Activated T-cell treated with anti-CD3 and anti-CD28 coated beads for 1 hour (primary cell): Measurements from ENCODE around the gene GPR12.
"Not testable (repeated sequence)": the region's sequence is repeated elsewhere in the genome, so short reads cannot be mapped to it uniquely, and the experiment has no call there.

Experiments used
- DNase-seq: peaks from one replicate; pipeline ENCODE4 v3.0.0-alpha.2; 2020; ENCODE audit warnings: low read depth

The GPR12 gene

GRCh38 chr13:26747706-26748105, 12.9 kb downstream of the GPR12 start:
- no peak for DNase-seq

GRCh38 chr13:26743971-26744370, 16.6 kb downstream of the GPR12 start:
- DNase-seq, result no peak

DNA sequence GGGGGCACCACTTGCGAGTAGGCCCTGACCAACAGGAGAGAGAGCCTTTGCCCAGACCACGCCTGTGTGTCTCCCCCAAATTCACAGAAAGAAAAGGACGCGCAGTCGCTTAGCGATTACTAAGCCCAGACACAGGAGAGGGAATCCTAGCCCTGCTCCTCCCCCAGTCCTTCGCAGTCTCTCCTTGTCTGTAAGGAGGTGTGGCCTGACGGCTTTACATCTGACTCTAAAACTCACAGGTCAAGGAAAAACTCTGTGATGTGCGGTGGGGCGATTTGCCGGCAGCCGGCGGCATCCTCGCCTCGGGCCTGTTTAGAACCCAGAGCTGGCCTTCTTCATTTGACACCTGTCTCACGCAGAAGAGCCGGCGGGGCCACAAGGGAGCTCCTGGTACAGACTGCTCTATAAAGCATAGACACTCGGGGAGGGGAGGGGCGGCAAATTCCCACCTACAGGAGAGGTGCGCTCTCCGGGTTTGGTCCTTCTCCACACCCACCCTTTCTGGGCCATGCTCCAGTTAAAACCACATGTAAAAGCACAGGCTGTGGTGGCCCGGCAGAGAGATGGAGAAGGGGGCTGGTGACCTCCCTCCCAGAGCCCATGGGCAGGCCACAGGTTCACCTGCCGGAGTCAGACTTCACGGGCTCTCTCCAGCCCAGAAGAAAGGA, 17.8 kb downstream of the GPR12 start:
- no peak for DNase-seq

GRCh38 chr13:26735677-26736076, 24.9 kb downstream of the GPR12 start:
- no peak for DNase-seq

GRCh38 chr13:26727633-26728032, 33.0 kb downstream of the GPR12 start:
- DNase-seq, result no peak

DNA sequence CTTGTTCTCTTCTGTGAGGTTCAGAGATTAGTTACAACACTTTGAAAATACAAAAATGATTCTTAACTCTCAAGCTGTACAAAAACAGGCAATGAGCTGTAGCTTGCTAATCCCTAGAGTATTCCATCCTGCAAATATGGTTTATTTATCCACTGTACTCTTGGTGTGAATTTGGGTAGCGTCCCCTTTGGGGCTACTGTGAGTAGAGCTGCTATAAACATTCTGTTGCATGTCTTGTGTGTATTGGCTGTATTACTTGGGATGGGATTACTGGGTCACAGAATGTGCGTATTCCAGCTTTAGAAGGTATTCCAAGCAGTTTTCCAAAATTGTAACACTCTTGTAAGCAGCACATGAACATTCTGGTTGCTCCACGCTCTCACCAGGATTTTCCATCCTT, 33.5 kb downstream of the GPR12 start:
- no peak for DNase-seq

DNA sequence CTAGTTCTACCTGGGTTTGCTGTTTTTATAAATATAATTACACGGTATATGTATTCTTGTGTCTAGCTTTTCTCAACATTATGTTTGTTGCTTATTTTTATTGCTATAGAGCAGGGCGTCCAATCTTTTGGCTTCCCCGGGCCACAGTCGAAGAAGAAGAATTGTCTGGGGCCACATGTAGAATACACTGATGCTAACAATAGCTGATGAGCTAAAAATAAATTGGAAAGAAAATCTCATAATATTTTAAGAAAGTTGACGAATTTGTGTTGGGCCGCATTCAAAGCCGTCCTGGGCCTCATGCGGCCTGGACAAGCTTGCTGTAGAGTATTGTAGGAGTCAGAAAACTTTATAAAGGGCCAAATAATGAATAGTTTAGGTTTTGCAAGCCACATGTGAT, 33.9 kb downstream of the GPR12 start:
- DNase-seq, result no peak

GRCh38 chr13:26723620-26724019, 37.0 kb downstream of the GPR12 start:
- not testable (repeated sequence) for DNase-seq

GRCh38 chr13:26722321-26722720, 38.3 kb downstream of the GPR12 start:
- DNase-seq, result no peak

GRCh38 chr13:26721251-26722121, 39.1 kb downstream of the GPR12 start:
- peak; percentile 16 for DNase-seq

DNA sequence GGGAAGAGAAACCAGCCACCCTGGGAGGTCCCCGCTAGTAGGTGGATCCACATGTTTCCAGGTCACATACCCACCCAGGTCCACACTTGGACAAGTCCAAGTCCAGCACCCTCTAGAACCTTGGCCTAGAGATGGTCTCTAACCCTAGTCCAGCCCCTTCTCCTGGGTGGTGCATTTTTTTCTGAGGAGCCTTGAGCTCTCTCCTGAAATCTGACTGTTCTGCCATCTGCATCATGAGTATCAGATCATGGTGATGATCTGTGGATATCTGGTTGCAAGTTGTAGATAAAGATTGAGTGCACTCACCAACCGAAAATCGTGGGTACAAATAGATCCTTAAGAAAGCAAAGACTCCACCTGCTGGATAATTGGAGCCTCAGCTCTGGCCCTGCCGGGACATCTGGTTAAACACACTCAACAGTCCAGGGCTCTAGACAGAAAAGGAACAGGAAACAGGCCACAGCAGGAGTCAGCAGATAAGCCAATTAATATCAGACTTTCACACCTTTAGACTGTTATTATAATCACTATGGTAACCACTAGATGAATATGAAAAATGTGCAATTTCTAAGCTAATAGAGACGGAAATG, 41.1 kb downstream of the GPR12 start:
- no peak for DNase-seq

- no peak for DNase-seq
Measured at GRCh38 chr13:26718872-26719271, 41.7 kb downstream of the GPR12 start.

GRCh38 chr13:26718146-26718545, 42.4 kb downstream of the GPR12 start:
- no peak for DNase-seq

DNA sequence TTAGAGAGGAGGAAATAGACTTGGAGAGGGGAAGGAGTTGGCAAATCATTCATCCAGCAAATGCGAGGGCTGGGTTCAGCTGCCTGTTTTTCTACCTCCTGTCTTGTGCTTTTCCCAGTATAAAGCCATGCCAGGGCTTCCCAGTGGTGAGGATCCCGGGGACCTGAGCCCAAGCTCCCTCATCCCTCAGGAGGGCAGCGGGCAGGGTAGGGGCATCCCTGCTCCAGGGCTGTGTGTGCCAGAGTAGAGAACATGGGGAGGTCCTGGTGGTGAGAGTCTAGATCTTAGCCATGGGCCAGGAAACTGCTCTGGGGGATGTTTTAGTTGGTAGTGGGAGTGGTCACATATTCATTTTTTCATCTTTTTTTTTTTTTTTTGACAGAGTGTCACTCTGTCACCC, 43.6 kb downstream of the GPR12 start:
- DNase-seq, result no peak

DNA sequence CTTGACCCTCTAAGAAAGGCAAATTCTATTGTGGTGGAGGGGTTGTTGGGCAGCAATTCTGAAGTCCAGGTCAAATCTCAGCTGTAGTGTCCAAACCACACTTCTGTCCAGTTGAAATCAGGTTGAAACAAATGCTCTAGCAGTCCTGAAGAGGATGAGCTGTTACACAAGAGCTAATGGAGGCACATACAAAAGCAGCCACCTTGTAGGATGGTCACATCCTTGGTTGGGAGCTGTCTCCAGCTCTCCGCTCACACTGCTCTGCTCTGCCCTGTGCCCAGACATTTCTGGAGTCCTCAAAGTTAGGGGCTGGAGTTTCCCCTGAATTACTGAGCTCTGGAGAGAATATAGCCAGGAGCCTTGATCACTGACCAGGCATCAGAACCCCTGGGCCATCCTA, 47.2 kb downstream of the GPR12 start:
- DNase-seq, result no peak

DNA sequence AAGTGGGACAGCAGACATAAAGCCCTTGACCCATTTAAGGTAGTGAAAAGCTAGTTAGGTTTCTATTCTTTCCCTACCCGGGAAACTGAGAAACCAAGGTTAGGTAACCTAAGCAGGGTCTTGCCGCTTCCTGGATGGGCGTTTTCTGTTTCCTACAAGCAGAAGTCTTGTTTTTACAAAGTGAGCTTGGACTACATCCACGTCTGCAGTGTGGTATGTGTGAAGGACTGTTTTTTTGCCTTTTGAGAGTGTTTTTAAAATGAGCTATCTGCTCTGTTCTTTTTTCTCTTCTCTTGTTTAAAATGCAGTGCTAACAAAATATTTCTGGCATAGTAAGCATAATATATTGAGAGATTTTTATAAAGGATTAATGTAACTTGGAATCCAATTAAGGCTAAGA, 49.4 kb downstream of the GPR12 start:
- DNase-seq, result no peak

- DNase-seq, result no peak
Measured at GRCh38 chr13:26710166-26710565, 50.4 kb downstream of the GPR12 start.

DNA sequence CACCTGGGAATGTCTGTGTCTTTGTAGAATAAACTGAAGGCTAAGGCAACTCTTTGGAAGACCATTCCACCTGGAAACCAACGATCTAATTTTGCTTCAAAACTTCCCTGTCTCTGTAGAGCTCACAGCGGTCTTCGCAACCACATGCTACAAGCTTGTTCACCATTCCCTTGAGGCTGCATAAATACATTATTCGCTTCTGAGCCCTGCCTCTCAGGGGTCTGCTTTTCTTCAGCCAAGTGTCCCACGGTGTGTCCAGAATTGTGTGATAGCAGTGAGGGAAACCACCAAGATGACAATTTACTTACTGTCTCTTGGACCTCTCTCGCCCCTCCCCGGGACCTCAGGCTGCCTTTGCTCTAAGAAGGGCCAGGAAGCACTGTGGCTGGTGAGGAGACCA, 51.1 kb downstream of the GPR12 start:
- DNase-seq, result no peak

DNA sequence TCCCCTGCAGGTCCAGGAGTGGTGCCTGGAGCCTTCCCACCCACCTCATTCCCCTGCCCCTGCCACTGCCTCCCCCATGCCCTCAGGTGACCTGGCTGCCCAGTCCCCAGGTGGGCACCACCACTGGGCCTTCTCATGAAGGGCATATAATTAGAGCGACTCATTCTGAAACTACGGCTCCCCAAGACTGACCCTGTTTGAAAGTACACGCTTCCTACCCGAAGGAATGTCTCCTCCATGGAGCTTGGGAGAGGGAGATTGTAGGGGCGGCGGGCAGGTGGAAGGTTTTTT, 52.6 kb downstream of the GPR12 start:
- DNase-seq, result no peak

DNA sequence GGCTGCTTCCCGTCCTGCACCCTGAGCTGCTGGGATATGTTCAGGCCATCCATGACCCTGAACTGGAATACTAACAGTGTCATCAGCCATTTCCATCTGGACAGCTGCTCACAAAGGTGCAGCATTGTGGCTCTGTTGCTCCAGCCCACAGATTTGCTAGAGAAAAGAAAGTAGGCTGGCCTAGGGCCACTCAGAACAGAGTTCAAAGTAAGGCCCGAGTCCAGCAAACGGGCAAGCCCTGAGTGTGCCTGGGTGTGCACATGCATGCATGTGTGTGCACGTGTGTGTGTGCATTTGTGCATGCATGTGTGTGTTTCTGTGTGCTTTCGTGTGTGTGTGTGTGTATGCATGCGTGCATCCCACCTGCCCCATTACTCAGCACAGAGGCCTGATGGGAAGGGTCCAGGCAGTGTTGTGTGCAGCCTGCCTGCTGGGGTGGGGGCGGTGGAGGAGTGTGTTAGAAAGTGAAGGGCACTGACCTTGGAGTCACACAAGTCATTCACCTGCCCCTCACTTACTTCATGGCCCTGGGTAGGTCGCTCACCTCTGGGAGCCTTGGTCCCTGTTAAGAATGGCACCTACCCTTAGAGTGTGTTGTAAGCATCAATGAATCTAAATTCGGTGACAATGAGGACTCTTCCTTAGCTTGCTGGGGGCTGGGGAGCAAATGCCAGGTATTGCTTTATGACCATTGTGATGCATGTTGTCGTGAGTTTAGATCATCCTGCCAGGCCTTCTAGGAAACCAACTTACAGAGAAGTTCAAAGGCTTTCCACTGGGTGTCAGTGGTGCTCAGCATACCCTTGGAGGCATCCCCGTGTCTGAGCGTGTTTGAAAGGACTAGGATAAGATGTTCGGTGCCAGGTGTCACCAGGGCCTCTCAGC, 53.2 kb downstream of the GPR12 start:
- no peak for DNase-seq

GRCh38 chr13:26706381-26706780, 54.2 kb downstream of the GPR12 start:
- no peak for DNase-seq

- DNase-seq, result no peak
Measured at GRCh38 chr13:26705536-26705935, 55.0 kb downstream of the GPR12 start.
